WERI-Rb-1 (cell line): ENCODE results near the gene ZNF579.

ENCODE experiments used
- DNase-seq: peaks from one replicate; pipeline ENCODE4 v3.0.0-alpha.2; 2020
- H3K27ac ChIP-seq: fragments of 250-450 bp; sonication (Bioruptor Pico); 2 replicates; pipeline ENCODE4 v1.5.1; 2020; ENCODE audit warnings: mild to moderate bottlenecking, moderate library complexity
- H3K27me3 ChIP-seq: fragments of 250-450 bp; sonication (Bioruptor Pico); 2 replicates; pipeline ENCODE4 v1.5.1; 2021; ENCODE audit warnings: mild to moderate bottlenecking, low read depth, moderate library complexity; ENCODE audit not compliant: insufficient read depth, severe bottlenecking
- H3K36me3 ChIP-seq: fragments of 250-450 bp; sonication (Bioruptor Pico); 2 replicates; pipeline ENCODE4 v1.5.1; 2020; ENCODE audit warnings: mild to moderate bottlenecking, moderate library complexity
- H3K4me3 ChIP-seq: 2 replicates; pipeline ENCODE4 v1.5.1; 2011; ENCODE audit warnings: low read depth, mild to moderate bottlenecking, control low read depth, low read length
- H3K9me3 ChIP-seq: fragments of 250-450 bp; sonication (Bioruptor Pico); 2 replicates; pipeline ENCODE4 v1.5.1; 2021; ENCODE audit warnings: mild to moderate bottlenecking, moderate library complexity; ENCODE audit not compliant: severe bottlenecking
- CTCF ChIP-seq: IDR thresholded peaks from 2 replicates; pipeline ENCODE4 v1.5.1; 2011; ENCODE audit warnings: low read depth, mild to moderate bottlenecking, control low read depth, inconsistent platforms, low read length

Gene ZNF579

DNA sequence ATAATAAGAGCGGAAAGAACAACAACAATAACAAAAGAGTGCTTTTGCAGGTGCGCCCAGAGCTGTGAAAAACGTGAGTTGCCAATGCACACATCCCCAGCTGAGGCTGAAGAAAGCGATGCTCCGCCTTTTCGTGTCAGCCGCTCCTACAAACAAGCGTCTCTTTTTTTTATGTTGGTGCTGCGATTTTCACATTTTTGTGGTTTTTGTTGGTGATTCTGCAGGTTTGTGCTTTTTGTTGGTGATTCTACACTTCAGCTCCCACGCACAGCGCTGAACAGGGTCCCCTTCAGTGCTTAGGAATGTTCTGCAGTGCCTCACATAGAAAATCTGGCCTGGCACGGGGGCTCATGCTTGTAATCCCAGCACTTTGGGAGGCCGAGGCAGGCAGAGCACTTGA, 28.0 kb downstream of the ZNF579 start:
- DNase-seq: no peak
- H3K27me3 ChIP-seq: no peaks in the 10 kb centered on the region

DNA sequence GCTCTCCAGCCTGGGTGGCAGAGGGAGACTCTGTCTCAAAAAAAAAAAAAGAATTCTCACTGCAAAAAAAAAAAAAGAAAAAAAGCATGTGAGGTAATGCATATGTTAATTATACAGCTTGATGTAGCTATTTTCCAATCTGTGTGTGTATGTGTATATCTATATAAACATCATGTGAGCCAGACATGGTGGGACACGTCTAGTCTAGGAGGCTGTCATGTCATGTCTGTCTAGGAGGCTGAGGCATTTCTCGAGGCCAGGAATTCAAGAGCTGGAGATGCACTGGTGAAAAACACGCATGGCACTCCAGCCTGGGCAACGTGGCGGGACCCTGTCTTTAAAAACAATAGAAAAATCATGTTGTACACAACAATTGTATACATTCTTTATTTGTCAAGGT, 28.4 kb downstream of the ZNF579 start:
- H3K9me3 ChIP-seq: no peaks in the 10 kb centered on the region
- no peak overlapping the region for H3K27ac ChIP-seq
- no peaks in the 10 kb centered on the region for H3K27me3 ChIP-seq
- H3K36me3 ChIP-seq: no peaks in the 10 kb centered on the region
- no peak overlapping the region for H3K4me3 ChIP-seq
- DNase-seq: no peak
- no peak for TF ChIP-seq CTCF

More for the DNA sequence above, 28.0 kb downstream of the ZNF579 start:
- Histone ChIP-seq H3K36me3 (no peaks in the 10 kb centered on the region), H3K4me3 (no peak overlapping the region), H3K9me3 (no peaks in the 10 kb centered on the region), H3K27ac (no peak overlapping the region)
- no peak for TF ChIP-seq CTCF

GRCh38 chr19:55550321-55550650, 30.4 kb downstream of the ZNF579 start:
- Histone ChIP-seq H3K27ac (peak overlapping the region; percentile 71), H3K9me3 (no peaks in the 10 kb centered on the region), H3K27me3 (no peaks in the 10 kb centered on the region), H3K4me3 (peak overlapping the region; percentile 40), H3K36me3 (no peaks in the 10 kb centered on the region)
- no peak for TF ChIP-seq CTCF
- no peak for DNase-seq

DNA sequence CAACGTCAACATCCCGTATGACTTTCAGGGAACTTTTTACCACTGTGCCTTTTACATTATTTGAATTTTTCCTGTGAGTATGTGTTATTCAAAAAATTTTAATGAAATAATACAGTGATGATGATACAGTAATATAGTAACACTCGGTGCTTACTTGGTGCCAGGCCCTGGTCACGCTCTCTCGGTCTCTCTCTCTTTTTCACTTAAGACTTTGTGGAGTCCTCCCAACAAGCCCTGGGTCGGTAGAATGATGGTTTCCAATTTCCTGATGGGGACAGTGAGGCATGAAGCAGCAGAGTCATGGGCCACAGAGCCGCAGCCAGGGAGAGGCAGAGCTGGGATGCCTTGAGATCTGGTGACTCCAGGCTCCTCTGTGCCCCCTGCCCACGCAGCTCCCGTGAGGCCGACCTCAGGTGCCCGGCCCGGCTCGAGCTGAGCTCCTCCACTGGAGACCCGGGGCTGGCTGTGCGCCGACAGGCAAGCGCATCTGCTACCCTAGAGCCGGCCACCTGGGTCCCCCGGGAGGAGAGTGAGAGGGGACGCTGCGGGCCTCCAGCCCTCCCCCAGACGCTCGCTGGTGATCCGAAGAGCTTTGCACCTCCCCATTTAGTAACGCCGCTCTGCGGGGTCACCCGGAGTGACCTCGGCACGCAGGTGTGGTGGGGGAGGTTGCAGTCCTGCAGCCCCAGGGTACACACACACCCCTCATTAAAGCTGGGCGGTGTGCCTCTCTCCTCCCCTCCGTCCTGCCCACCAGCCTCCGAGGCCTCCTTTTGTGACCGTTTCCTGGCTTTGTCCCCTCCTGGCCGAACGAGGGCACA, 30.9 kb downstream of the ZNF579 start:
- peak; percentile 83 for DNase-seq
- H3K9me3 ChIP-seq: no peaks in the 10 kb centered on the region
- H3K27me3 ChIP-seq: no peaks in the 10 kb centered on the region
- H3K36me3 ChIP-seq: no peaks in the 10 kb centered on the region
- peak overlapping the region; percentile 71 for H3K27ac ChIP-seq
- H3K4me3 ChIP-seq: peak overlapping the region; percentile 40
- no peak for TF ChIP-seq CTCF

DNA sequence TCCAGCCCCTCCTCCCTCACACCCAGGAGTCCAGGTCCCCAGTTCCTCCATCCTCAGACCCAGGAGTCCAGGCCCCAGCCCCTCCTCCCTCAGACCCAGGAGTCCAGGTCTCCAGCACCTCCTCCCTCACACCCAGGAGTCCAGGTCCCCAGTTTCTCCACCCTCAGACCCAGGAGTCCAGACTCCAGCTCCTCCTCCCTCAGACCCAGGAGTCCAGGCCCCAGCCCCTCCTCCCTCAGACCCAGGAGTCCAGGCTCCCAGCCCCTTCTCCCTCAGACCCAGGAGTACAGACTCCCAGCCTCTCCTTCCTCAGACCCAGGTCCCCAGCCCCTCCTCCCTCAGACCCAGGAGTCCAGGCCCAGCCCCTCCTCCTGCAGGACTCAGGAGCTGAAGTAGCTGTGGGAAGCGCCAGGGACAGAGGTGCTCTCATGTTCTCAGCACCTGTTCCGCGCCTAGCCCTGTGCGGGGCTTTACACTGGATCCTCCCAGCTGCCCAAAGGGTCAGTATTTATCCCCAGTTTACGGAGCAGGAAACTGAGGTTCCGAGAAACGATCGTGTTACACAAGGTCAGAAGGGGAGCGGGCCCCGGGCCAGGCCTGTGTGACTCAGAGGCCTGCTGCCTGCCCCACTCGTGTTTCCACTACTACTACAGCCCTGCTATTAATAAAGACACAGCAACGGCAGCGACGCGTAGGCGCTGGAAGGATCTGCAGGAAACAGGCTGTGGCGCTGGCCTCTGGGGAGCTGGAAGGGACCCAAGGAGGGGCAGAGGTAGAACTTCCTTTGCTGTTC, 33.6 kb downstream of the ZNF579 start:
- Histone ChIP-seq H3K4me3 (no peak overlapping the region), H3K27me3 (no peaks in the 10 kb centered on the region), H3K9me3 (no peaks in the 10 kb centered on the region), H3K36me3 (no peaks in the 10 kb centered on the region), H3K27ac (peak overlapping the region; percentile 51; the same call in 1 of the 2 replicates)
- DNase-seq: peak; percentile 41
- no peak for TF ChIP-seq CTCF
